ENCODE measurements around the gene HSPB2.

HSPB2 gene

DNA sequence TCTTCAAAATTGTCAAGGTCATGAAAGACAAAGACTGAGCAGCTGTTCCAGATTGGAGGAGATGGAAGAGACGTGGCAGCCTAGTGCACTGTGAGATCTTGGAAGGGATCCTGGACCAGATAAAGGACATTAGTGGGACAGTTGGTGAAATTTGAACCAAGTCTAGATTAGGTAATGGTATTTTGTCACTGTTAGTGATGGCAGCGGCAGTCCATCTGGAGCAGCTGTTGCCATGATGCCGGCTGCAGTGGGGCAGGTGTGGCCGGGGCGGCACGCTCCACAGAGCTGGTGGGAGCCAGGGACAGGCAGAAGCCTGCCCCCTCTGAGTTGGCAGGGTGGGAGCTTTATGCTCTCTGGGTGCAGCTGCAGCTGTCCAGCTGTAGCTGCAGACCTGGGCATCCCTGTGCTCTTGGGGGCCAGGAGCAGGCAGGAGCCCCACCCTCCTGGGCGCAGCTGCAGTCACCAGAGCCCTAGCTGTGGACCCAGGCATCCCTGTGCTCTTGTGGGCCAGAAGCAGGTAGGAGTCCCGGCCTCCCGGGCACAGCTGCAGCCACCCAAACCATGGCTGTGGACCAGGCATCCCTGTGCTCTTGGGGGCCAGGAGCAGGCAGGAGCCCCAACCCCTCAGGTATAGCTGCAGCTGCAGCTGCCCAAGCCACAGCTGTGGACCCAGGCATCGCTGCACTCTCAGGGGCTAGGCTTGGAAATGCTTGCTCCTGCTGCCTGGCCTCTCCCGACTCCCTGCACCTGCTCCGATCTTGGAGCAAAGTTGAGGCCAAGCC, 45.3 kb downstream of the HSPB2 start:
- CTCF ChIA-PET: interaction anchor here (1.1 to 2.5 kb wide), 4 partner anchors 13 to 26 kb away, joined by 3 to 9 read pairs (median 6); no protein-coding TSS in a partner anchor
- TF ChIP-seq, protein P1, sequence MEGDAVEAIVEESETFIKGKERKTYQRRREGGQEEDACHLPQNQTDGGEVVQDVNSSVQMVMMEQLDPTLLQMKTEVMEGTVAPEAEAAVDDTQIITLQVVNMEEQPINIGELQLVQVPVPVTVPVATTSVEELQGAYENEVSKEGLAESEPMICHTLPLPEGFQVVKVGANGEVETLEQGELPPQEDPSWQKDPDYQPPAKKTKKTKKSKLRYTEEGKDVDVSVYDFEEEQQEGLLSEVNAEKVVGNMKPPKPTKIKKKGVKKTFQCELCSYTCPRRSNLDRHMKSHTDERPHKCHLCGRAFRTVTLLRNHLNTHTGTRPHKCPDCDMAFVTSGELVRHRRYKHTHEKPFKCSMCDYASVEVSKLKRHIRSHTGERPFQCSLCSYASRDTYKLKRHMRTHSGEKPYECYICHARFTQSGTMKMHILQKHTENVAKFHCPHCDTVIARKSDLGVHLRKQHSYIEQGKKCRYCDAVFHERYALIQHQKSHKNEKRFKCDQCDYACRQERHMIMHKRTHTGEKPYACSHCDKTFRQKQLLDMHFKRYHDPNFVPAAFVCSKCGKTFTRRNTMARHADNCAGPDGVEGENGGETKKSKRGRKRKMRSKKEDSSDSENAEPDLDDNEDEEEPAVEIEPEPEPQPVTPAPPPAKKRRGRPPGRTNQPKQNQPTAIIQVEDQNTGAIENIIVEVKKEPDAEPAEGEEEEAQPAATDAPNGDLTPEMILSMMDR (IDR thresholded peaks at IDR 0.05; ENCODE audit: insufficient read depth, low read length, missing control alignments): no peak
- DNase-seq (ENCODE audit: low read depth, low spot score): no peak
- H3K4me3 ChIP-seq (ENCODE audit: low read depth, low read length): no peak overlapping the region
- POLR2A ChIA-PET: no interaction called here

DNA sequence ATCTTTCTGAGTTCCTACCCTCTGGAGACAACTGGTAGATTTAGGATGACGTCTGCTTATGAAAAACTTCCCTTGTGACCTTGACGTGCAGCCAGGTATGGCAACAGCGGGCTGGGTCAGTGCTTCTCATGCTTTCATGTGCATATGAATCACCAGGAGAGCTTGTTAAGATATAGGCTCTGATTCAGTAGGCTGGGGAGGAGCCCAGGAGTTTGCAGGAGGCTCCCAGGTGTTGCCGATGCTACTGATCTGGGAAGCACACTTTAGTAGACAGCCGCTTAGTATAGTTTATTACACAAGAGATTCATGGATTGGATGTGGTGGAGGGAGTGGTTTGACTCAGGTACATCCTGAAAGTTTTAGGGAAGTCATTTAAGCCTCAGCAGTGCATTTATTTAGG, 48.4 kb downstream of the HSPB2 start:
- no peak overlapping the region for H3K4me3 ChIP-seq (ENCODE audit: low read depth, low read length)
- ChIA-PET CTCF (interaction anchor here (1.0 kb wide), 2 partner anchors 17 to 20 kb away, joined by 3 read pairs; no protein-coding TSS in a partner anchor), POLR2A (no interaction called here)
- TF ChIP-seq, protein P1 (IDR thresholded peaks at IDR 0.05; ENCODE audit: insufficient read depth, low read length, missing control alignments): no peak
- no peak for DNase-seq (ENCODE audit: low read depth, low spot score)

DNA sequence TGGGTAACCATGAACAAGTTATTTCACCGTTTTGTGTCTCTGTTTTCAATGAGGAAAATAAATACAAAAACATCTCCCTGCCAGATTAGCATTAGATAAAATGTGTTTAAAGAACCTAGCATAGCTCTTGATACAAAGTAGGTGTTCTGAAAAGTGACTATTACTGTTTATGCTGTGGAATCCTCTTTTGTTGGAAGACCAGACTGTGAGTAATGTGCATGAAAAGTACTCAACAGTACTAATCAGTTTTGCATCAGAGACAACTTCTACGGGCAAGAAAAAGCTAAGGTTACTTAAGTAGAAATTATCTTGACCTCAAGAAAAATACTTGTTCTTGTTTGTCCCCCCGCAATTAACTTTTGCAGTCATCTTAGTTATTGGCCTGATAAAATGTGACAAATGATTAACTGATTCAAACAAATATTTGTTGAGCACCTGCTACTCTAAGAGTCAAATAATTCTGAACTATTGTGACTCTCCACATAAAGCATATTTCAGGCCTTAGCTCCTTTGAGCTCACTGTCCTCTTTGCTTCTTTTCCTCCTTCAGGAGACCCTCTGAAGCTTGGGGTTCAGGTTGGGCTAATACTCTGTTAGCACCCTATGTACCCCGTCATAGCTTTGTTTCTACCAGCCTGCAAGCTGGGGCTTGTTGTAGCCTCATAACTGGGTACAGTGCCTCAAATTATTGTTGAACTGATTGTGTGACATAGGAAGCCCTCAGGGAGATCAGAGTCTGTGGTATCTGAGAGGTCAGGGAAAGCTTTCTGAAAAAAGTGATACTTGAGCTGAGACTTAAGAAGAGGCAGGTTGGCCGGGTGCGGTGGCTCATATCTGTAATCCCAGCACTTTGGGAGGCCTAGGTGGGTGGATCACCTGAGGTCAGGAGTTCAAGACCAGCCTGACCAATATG, 49.1 kb downstream of the HSPB2 start:
- DNase-seq (ENCODE audit: low read depth, low spot score): no peak
- POLR2A ChIA-PET: no interaction called here
- H3K4me3 ChIP-seq (ENCODE audit: low read depth, low read length): no peak overlapping the region
- TF ChIP-seq, protein P1 (IDR thresholded peaks at IDR 0.05; ENCODE audit: insufficient read depth, low read length, missing control alignments): no peak
- CTCF ChIA-PET: interaction anchor here (1.0 kb wide), 3 partner anchors 17 to 27 kb away, joined by 3 read pairs; no protein-coding TSS in a partner anchor

Measured in AG04449 (cell line).